Keratinocyte (primary cell): ENCODE results near the gene MAP3K6.

Source experiments
- CTCF ChIP-seq, 3 experiments: IDR thresholded peaks in 1 of 3; conservative IDR thresholded peaks in 1 of 3; optimal IDR thresholded peaks in 1 of 3; 2 replicates in 2 of 3; 3 replicates in 1 of 3; pipeline versions ENCODE3 to v1.5.1; 2011; ENCODE audit warnings: low read length in 3 of 3, mild to moderate bottlenecking in 3 of 3, moderate library complexity in 2 of 3, control low read depth in 1 of 3, inconsistent platforms in 1 of 3; ENCODE audit not compliant: insufficient read depth in 2 of 3; ENCODE audit errors: extremely low read depth in 1 of 3
- EZH2 ChIP-seq: IDR thresholded peaks from one replicate; pipeline ENCODE4 v1.6.1; 2012; ENCODE audit warnings: inconsistent platforms, mild to moderate bottlenecking, low read length, moderate library complexity

GRCh38 chr1:27355683-27356082 is 11.1 kb downstream of the MAP3K6 start:
- TF ChIP-seq CTCF (optimal IDR thresholded peaks at IDR 0.05 in 1 of 3, IDR thresholded peaks at IDR 0.05 in 1 of 3, conservative IDR thresholded peaks at IDR 0.05 in 1 of 3; ENCODE audit: extremely low read depth in 1 of 3, insufficient read depth in 2 of 3, low read length in 3 of 3): no peak
- TF ChIP-seq EZH2: no peak
